Testis (tissue), 2 donors: ENCODE results near the gene ABCB11.

Source experiments
- CTCF ChIP-seq, 3 experiments: fragments of 450-650 bp in 2 of 3; fragments of 200-600 bp in 1 of 3; sonication (generic) in 1 of 3; IDR thresholded peaks; one replicate each; pipeline ENCODE4 v1.5.1; 2016 to 2019; ENCODE audit warnings: antibody characterized with exemption in 3 of 3, mild to moderate bottlenecking in 2 of 3, moderate library complexity in 1 of 3
- POLR2A ChIP-seq: fragments of 450-650 bp; IDR thresholded peaks from one replicate; pipeline ENCODE4 v1.6.1; 2017; ENCODE audit warnings: antibody characterized with exemption, mild to moderate bottlenecking, moderate library complexity

- TF ChIP-seq CTCF (IDR thresholded peaks at IDR 0.05) (no peak), POLR2A (no peak)
Measured at GRCh38 chr2:168928113-168928831, 102.9 kb downstream of the ABCB11 start.
